Esophagus squamous epithelium (tissue), 4 donors: ENCODE results near the gene RASSF3.

Experiments used
- CTCF ChIP-seq, 6 experiments: fragments of 450-650 bp in 4 of 6; fragments of 200-600 bp in 2 of 6; sonication (generic) in 2 of 6; IDR thresholded peaks; one replicate each; pipeline ENCODE4 v1.5.1; 2016 to 2019; ENCODE audit warnings: antibody characterized with exemption in 6 of 6, mild to moderate bottlenecking in 4 of 6, moderate library complexity in 4 of 6
- POLR2A ChIP-seq, 4 donors: fragments of 450-650 bp; IDR thresholded peaks; one replicate each; pipeline ENCODE4 v1.6.1; 2017; ENCODE audit warnings: antibody characterized with exemption in 4 of 4, mild to moderate bottlenecking in 4 of 4, moderate library complexity in 3 of 4

- no peak for TF ChIP-seq CTCF (IDR thresholded peaks at IDR 0.05)
- no peak for TF ChIP-seq POLR2A (IDR thresholded peaks at IDR 0.05)
These were observed 132.1 kb downstream of the RASSF3 start for GRCh38 chr12:64742416-64742815.
